Activated T-cell treated with anti-CD3 and anti-CD28 coated beads, Interleukin-2, amount 50 U/mL, for 4 hours (primary cell): Measurements from ENCODE around the gene MVB12B. TPM values are rescaled to one million over a fixed set of nuclear protein-coding genes. Genes with fewer than 3 reads are reported as not detected.

Experiments
- ATAC-seq, 2 donors: fragments of 200-7000 bp; cut with Tn5 transposase; one replicate each; pipeline ENCODE4 v1.10.0; 2021
- DNase-seq: peaks from one replicate; pipeline ENCODE4 v3.0.0-alpha.2; 2020
- H3K27me3 Mint-ChIP-seq: one replicate; pipeline ENCODE4 v1.8.0; 2021; ENCODE audit warnings: low read depth, mixed read lengths
- H3K36me3 Mint-ChIP-seq: one replicate; pipeline ENCODE4 v1.8.0; 2022; ENCODE audit warnings: mixed read lengths; ENCODE audit not compliant: insufficient read depth
- H3K4me1 Mint-ChIP-seq: one replicate; pipeline ENCODE4 v1.8.0; 2021; ENCODE audit warnings: low read depth, mixed read lengths
- H3K4me3 Mint-ChIP-seq: one replicate; pipeline ENCODE4 v1.8.0; 2021; ENCODE audit warnings: mild to moderate bottlenecking, moderate library complexity, mixed read lengths
- H3K9me3 Mint-ChIP-seq: one replicate; pipeline ENCODE4 v1.8.0; 2021; ENCODE audit warnings: mixed read lengths
- total RNA-seq, 3 donors: library from RNA; stranded (reverse); gene quantifications; one replicate each; pipeline ENCODE4 v1.2.1, GENCODE V29; 2021

The MVB12B gene
- total RNA-seq, 3 donors from 2014 or later = 3.7 to 4.5 (median 4.1) TPM

DNA sequence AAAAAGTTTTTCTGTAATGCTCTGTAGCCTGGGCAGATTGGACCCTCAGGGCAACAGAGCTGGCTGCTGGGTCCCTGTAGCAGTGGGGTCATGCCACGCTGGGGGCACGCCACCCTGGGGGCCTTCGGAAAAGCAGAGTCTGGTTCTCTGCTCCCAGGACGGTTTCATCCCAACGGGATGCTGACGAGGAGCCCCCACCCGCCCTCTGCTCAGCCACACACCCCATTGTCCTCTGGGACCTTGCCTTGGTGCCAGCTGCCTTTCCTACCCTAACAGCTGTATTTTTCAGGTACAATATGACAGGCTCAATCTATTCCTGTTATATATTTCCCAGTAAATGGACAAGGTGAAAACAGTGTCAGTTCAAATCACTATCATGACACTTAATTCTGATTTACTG lies 29.0 kb upstream of the MVB12B start:
- Mint-ChIP-seq H3K9me3 (no peaks in the 10 kb centered on the region), H3K27me3 (peaks cover 12% of the 10 kb centered on the region), H3K4me1 (peaks cover 4% of the 10 kb centered on the region), H3K4me3 (no peak overlapping the region), H3K36me3 (no peaks in the 10 kb centered on the region)
- no peak for ATAC-seq
- no peak for DNase-seq

DNA sequence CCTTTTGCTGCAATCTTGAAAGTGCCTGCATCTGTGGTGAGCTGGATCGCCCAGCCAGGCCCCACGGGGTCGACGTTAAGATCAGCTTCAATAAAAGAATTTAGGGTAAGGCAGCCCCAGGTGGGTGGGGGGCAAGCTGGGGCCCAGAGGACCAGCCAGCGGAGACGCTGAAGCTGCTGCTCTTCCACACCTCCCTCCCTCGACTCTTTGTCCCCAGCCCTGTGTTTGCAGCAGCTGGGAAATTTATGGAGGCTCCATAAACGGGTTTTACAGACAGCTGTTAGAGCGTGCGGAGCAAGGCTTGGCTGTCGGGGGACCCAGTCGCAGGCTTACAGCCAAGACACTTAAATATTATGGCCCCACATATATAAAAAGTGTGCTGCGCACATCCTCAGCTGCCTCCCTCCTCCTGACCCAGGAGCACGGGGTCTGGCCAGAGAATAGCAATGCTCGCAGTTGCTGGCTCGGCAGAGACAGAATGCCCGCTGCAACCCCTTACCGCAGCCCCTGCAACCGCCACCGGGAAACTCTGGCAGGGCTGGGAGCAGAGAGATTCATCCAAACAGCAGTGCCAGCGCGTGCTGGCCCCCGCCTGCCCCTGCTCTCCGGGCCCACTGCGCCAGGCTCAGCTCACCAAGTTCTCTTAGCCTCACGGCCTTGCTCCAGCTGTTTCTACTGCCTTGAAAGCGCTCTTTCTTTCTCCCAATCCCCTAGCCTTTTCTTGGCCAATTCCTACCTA lies 28.4 kb upstream of the MVB12B start:
- Mint-ChIP-seq H3K4me1 (peaks cover 4% of the 10 kb centered on the region), H3K27me3 (peaks cover 12% of the 10 kb centered on the region), H3K9me3 (no peaks in the 10 kb centered on the region), H3K36me3 (no peaks in the 10 kb centered on the region), H3K4me3 (no peak overlapping the region)
- DNase-seq (no peak), ATAC-seq (no peak)

GRCh38 chr9:126299706-126300276 lies 26.8 kb upstream of the MVB12B start:
- ATAC-seq = no peak
- DNase-seq = no peak
- Mint-ChIP-seq H3K9me3 (no peaks in the 10 kb centered on the region), H3K27me3 (peaks cover 5% of the 10 kb centered on the region), H3K4me3 (no peak overlapping the region), H3K4me1 (peaks cover 4% of the 10 kb centered on the region), H3K36me3 (no peaks in the 10 kb centered on the region)

GRCh38 chr9:126301196-126301595 lies 25.4 kb upstream of the MVB12B start:
- Mint-ChIP-seq H3K36me3 (no peaks in the 10 kb centered on the region), H3K4me1 (peaks cover 4% of the 10 kb centered on the region), H3K9me3 (no peaks in the 10 kb centered on the region), H3K4me3 (no peak overlapping the region), H3K27me3 (peaks cover 3% of the 10 kb centered on the region)
- ATAC-seq = no peak
- DNase-seq = no peak

- ATAC-seq = peak; percentile 57 to 62
Measured at GRCh38 chr9:126301985-126302603, 24.5 kb upstream of the MVB12B start.

DNA sequence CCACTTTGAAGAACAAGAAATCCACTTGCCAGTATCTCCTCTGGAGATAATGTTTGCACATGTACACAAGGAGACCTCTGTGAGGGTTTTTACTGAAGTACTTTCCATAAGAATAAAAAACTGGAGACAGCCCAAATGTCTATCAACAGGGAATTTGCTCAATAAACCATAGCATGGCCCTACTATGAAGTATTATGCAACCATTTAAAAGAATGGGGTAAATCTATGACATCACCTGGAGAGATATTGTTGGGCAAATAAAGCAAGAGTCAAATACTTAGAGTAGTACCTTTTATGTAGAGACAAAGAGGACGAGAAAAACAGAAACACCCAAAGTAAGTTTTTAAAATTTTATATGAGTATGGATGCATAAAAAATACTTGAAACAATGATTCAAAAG lies 23.9 kb upstream of the MVB12B start:
- Mint-ChIP-seq H3K36me3 (no peaks in the 10 kb centered on the region), H3K27me3 (no peaks in the 10 kb centered on the region), H3K4me3 (no peak overlapping the region), H3K4me1 (peaks cover 4% of the 10 kb centered on the region), H3K9me3 (no peaks in the 10 kb centered on the region)
- ATAC-seq (no peak), DNase-seq (no peak)

More at GRCh38 chr9:126301985-126302603, 24.5 kb upstream of the MVB12B start:
- Mint-ChIP-seq H3K4me3 (no peak overlapping the region), H3K4me1 (peaks cover 4% of the 10 kb centered on the region), H3K27me3 (peaks cover 3% of the 10 kb centered on the region), H3K9me3 (no peaks in the 10 kb centered on the region), H3K36me3 (no peaks in the 10 kb centered on the region)
- peak; percentile 38 for DNase-seq

DNA sequence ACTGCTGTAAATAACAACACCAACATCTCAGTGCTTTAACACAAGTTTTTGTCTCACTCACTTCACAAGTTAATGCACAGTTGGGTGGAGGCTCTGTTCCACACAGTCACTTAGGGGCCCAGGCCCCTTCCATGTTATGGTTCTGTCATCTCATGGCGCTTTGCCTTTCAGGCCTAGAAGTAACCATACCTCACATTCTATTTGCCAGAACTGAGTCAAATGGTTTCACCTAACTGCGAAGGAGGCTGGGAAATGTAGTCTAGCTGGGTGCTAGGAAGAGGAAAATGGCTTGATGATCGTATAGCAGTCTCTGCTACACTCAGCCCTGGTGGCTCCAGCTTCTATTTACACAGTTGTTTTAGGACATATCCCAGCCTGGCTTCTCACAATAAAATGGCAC lies 23.1 kb upstream of the MVB12B start:
- H3K36me3 Mint-ChIP-seq = no peaks in the 10 kb centered on the region

GRCh38 chr9:126304207-126304970 lies 22.2 kb upstream of the MVB12B start:
- DNase-seq = no peak
- H3K27me3 Mint-ChIP-seq = no peaks in the 10 kb centered on the region
- no peaks in the 10 kb centered on the region for H3K36me3 Mint-ChIP-seq
- H3K4me1 Mint-ChIP-seq = peaks cover 4% of the 10 kb centered on the region
- no peaks in the 10 kb centered on the region for H3K9me3 Mint-ChIP-seq
- no peak overlapping the region for H3K4me3 Mint-ChIP-seq
- no peak for ATAC-seq

More for the DNA sequence above, 23.1 kb upstream of the MVB12B start:
- Mint-ChIP-seq H3K27me3 (no peaks in the 10 kb centered on the region), H3K4me3 (no peak overlapping the region), H3K4me1 (peaks cover 4% of the 10 kb centered on the region), H3K9me3 (no peaks in the 10 kb centered on the region)
- DNase-seq (no peak), ATAC-seq (peak; percentile 56 to 62)

DNA sequence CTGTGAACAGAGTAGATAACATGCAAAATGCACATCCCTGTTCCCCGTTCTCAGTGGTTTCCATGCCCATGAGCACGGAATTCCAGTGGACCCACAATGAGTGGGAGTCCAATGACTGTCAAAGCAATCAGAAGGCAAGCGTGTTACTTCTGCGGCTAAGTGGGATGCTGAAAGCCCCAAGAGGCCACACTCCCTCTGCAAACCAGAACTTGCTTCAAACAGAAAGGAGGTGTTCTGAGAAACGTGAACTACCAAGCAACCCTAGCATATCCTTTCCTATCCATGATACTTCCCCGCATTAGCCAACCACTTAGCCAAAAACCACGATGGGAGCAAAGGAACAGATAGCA lies 21.7 kb upstream of the MVB12B start:
- ATAC-seq (no peak), DNase-seq (no peak)
- H3K36me3 Mint-ChIP-seq = no peaks in the 10 kb centered on the region
- peaks cover 4% of the 10 kb centered on the region for H3K4me1 Mint-ChIP-seq
- no peaks in the 10 kb centered on the region for H3K27me3 Mint-ChIP-seq
- H3K9me3 Mint-ChIP-seq = no peaks in the 10 kb centered on the region
- no peak overlapping the region for H3K4me3 Mint-ChIP-seq

- ATAC-seq (no peak), DNase-seq (no peak)
- Mint-ChIP-seq H3K9me3 (no peaks in the 10 kb centered on the region), H3K4me3 (no peak overlapping the region), H3K27me3 (no peaks in the 10 kb centered on the region), H3K4me1 (peaks cover 4% of the 10 kb centered on the region), H3K36me3 (no peaks in the 10 kb centered on the region)
Measured at GRCh38 chr9:126306071-126306647, 20.5 kb upstream of the MVB12B start.

DNA sequence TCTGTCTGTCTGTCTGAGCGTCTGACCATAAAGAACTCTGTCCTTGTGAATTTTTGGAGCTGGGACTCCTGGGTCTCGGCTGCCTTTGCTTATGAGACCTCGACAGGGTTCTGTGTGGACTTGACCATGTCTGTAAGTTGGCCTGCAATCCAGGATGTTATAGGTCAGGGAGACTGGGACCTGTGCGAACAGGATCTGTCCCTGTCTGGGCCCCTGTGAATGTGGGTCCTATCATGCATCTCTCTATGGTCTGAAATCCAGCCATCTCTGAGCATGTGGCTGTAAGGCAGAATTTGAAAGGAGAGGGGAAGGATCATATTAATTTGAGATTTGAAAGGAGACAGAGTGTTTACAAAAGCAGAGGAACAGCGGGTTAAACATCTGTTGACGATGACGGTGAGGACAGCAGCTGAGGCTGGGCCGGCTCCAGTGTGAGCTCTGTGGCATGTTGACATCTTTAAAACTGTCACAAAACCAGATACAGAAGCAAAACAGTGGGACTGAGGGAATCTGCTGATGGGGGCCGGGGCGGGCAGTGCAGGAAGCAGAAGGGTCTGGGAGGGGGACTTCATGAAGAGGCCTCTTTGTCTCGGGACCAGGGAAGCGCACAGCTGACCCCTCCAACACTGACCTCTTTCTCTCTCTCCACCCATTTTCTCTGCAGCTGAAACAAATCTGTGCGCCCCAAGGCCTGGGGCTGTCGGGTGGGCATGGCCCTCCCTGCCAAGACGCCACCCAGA lies 19.1 kb upstream of the MVB12B start:
- Mint-ChIP-seq H3K4me3 (no peak overlapping the region), H3K4me1 (no peaks in the 10 kb centered on the region), H3K9me3 (no peaks in the 10 kb centered on the region), H3K27me3 (no peaks in the 10 kb centered on the region), H3K36me3 (no peaks in the 10 kb centered on the region)
- ATAC-seq = no peak
- no peak for DNase-seq

DNA sequence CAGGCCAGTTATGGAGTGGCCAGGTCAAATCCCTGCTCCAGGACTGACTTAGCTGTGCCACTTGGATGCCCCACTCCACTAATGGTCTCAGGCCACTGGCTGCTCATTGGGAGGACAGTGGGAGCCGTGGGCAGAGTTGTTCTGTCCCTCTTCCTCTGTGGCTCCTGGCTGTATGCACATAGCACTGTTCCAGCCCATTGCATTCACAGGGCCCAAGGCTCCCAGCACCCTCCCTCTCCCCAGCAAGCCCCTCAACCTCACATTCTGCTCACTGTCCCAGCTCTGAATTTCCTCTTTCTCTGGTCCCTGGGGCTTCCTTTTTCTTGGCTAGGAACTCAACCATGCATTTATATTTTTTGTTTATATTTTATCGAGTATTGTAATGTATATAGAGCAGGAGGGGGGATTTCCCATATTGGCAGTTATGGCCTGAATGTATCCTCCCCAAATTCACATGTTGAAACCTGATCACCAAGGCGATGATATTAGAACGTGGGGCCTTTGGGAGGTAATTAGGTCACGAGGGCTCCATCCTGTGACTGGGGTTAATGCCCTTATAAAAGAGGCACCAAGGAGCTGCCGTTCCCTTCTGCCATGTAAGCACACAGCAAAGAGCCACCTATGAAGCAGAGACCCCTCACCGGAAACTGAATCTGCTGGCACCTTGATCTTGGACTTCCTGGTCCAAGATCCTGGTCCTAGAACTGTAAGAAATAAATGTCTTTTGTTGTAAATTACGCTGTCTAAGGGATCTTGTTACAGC lies 17.0 kb upstream of the MVB12B start:
- H3K4me3 Mint-ChIP-seq = no peak overlapping the region
- ATAC-seq (no peak), DNase-seq (no peak)
- no peaks in the 10 kb centered on the region for H3K36me3 Mint-ChIP-seq
- H3K27me3 Mint-ChIP-seq = no peaks in the 10 kb centered on the region
- no peaks in the 10 kb centered on the region for H3K4me1 Mint-ChIP-seq
- H3K9me3 Mint-ChIP-seq = no peaks in the 10 kb centered on the region
